Ishikawa (cell line): Measurements from ENCODE around the gene NAPEPLD.

Experiments
- CREB1 ChIP-seq: IDR thresholded peaks from 2 replicates; pipeline ENCODE4 v1.6.1; 2012; ENCODE audit warnings: low read depth
- EP300 ChIP-seq: IDR thresholded peaks from 2 replicates; pipeline ENCODE4 v1.6.1; 2012; ENCODE audit warnings: borderline replicate concordance
- REST ChIP-seq: IDR thresholded peaks from 2 replicates; pipeline ENCODE4 v1.6.1; 2012; ENCODE audit warnings: low read depth, mild to moderate bottlenecking

DNA sequence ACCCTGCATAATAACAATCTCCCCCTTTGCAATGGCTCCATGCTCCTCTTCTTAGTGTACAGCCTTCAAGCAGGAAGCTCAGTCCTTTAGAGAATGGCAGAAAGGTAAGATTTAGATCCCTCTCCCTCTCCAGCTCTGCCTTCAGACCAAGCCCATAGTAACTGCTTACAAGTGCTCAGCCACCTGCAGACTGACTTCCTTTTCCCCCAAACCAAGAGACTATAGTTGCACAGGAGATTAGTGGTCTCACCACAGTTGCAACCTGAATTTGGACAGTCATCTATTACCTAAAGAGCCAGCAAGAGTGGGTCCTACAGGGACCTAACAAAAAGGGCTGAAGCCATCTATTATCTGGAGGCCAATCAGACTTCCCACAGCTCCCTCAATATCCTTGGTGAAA is 90.8 kb downstream of the NAPEPLD start:
- no peak for TF ChIP-seq REST
- no peak for TF ChIP-seq CREB1
- no peak for TF ChIP-seq EP300
